ENCODE data around the gene PRKCD. TPM values are rescaled to one million over a fixed set of nuclear protein-coding genes. Genes with fewer than 3 reads are reported as not detected.

The PRKCD gene
- total RNA-seq, 1 donor from 2014 or later = 21.2 TPM

GRCh38 chr3:53171827-53172505 is 11.0 kb downstream of the PRKCD start:
- ATAC-seq = no peak

- no peak for ATAC-seq
Measured at GRCh38 chr3:53173107-53173506, 12.1 kb downstream of the PRKCD start.

GRCh38 chr3:53174346-53175250 is 13.6 kb downstream of the PRKCD start:
- no peak for ATAC-seq

GRCh38 chr3:53175613-53176540 is 14.9 kb downstream of the PRKCD start:
- no peak for ATAC-seq

GRCh38 chr3:53178246-53178645 is 17.2 kb downstream of the PRKCD start:
- ATAC-seq = no peak

GRCh38 chr3:53179580-53179979 is 18.6 kb downstream of the PRKCD start:
- ATAC-seq = no peak

- ATAC-seq = peak; percentile 57
Measured at GRCh38 chr3:53180305-53181023, 19.5 kb downstream of the PRKCD start.

GRCh38 chr3:53181024-53181371 is 20.0 kb downstream of the PRKCD start:
- no peak for ATAC-seq

GRCh38 chr3:53181528-53181927 is 20.5 kb downstream of the PRKCD start:
- no peak for ATAC-seq

- ATAC-seq = peak; percentile 6
Measured at GRCh38 chr3:53182764-53183355, 21.9 kb downstream of the PRKCD start.

GRCh38 chr3:53183514-53183913 is 22.5 kb downstream of the PRKCD start:
- peak; percentile 27 for ATAC-seq

- ATAC-seq = no peak
Measured at GRCh38 chr3:53184701-53185100, 23.7 kb downstream of the PRKCD start.

GRCh38 chr3:53185761-53186465 is 24.9 kb downstream of the PRKCD start:
- no peak for ATAC-seq

- ATAC-seq = no peak
Measured at GRCh38 chr3:53186726-53187125, 25.7 kb downstream of the PRKCD start.

- no peak for ATAC-seq
Measured at GRCh38 chr3:53187430-53187829, 26.4 kb downstream of the PRKCD start.

GRCh38 chr3:53188136-53188685 is 27.2 kb downstream of the PRKCD start:
- ATAC-seq = no peak

- ATAC-seq = no peak
Measured at GRCh38 chr3:53188720-53189119, 27.7 kb downstream of the PRKCD start.

- no peak for ATAC-seq
Measured at GRCh38 chr3:53189276-53189675, 28.3 kb downstream of the PRKCD start.

GRCh38 chr3:53190659-53191058 is 29.6 kb downstream of the PRKCD start:
- no peak for ATAC-seq

- no peak for ATAC-seq
Measured at GRCh38 chr3:53191836-53192480, 30.9 kb downstream of the PRKCD start.

All from esophagus mucosa (tissue), 1 donor.